GM23248 (cell line): Measurements from ENCODE around the gene GLYR1.

Source experiments
- EZH2 ChIP-seq: fragments of 200-600 bp; sonication (generic); IDR thresholded peaks from 2 replicates; pipeline ENCODE4 v1.6.1; 2018; ENCODE audit warnings: antibody characterized with exemption, mild to moderate bottlenecking; ENCODE audit not compliant: insufficient read depth, poor library complexity, severe bottlenecking
- EZH2phosphoT487 ChIP-seq: fragments of 200-600 bp; sonication (generic); IDR thresholded peaks from 2 replicates; pipeline ENCODE4 v1.6.1; 2018; ENCODE audit warnings: antibody characterized with exemption, moderate library complexity, mild to moderate bottlenecking, low read depth; ENCODE audit not compliant: insufficient read depth

DNA sequence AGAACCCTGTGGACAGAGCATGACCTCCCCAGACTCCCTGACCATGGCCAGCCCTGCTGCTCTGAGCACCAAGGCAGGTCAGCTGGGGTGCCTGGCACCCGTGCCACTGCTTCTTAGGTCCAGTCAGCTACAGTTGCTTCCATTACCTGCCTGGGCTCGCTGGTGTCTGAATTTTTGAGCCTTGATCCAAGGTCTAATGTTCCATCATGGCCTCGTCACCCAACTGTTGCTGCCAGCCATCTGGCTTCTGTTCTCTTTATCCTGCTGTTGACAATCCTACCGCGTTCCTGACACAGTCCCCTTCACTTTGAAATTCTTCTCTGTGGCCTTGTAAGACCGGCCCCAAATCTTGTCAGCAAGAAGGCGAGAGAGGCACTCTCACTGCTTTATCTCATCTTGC, 16.7 kb downstream of the GLYR1 start:
- no peak for TF ChIP-seq EZH2
- no peak for TF ChIP-seq EZH2phosphoT487
